HG02840 (cell line): ENCODE data around the gene SLC25A39.
"Not testable (repeated sequence)": the region's sequence is repeated elsewhere in the genome, so short reads cannot be mapped to it uniquely, and the experiment has no call there.

Experiments used
- ATAC-seq: cut with Tn5 transposase; IDR thresholded peaks from one replicate; pipeline ENCODE4 v1.9.1; 2021; ENCODE audit warnings: mild to moderate bottlenecking, moderate library complexity, moderate number of reproducible peaks; ENCODE audit not compliant: unreplicated experiment, low FRiP score

The SLC25A39 gene

GRCh38 chr17:44335968-44336367, 11.3 kb upstream of the SLC25A39 start:
- no peak for ATAC-seq

- no peak for ATAC-seq
These were observed 10.9 kb upstream of the SLC25A39 start for GRCh38 chr17:44335564-44335963.

- no peak for ATAC-seq
These were observed 10.1 kb upstream of the SLC25A39 start for GRCh38 chr17:44334727-44335126.

GRCh38 chr17:44334315-44334714, 9.7 kb upstream of the SLC25A39 start:
- no peak for ATAC-seq

GRCh38 chr17:44333371-44333770, 8.7 kb upstream of the SLC25A39 start:
- ATAC-seq: no peak

- ATAC-seq: no peak
These were observed 6.7 kb upstream of the SLC25A39 start for GRCh38 chr17:44331249-44331760.

- not testable (repeated sequence) for ATAC-seq
These were observed 5.6 kb upstream of the SLC25A39 start for GRCh38 chr17:44330263-44330662.

GRCh38 chr17:44329516-44329915, 4.9 kb upstream of the SLC25A39 start:
- not testable (repeated sequence) for ATAC-seq

GRCh38 chr17:44327715-44328449, 3.3 kb upstream of the SLC25A39 start:
- no peak for ATAC-seq

- no peak for ATAC-seq
These were observed 2.3 kb upstream of the SLC25A39 start for GRCh38 chr17:44326861-44327444.

GRCh38 chr17:44324092-44324570, 492 bp downstream of the SLC25A39 start:
- ATAC-seq: peak; percentile 4

- no peak for ATAC-seq
These were observed 1.1 kb downstream of the SLC25A39 start for GRCh38 chr17:44323359-44324091.

- no peak for ATAC-seq
These were observed 2.3 kb downstream of the SLC25A39 start for GRCh38 chr17:44322236-44322895.

GRCh38 chr17:44321246-44322120, 3.1 kb downstream of the SLC25A39 start:
- ATAC-seq: no peak

- no peak for ATAC-seq
These were observed 4.6 kb downstream of the SLC25A39 start for GRCh38 chr17:44320066-44320465.

GRCh38 chr17:44318077-44318892, 6.3 kb downstream of the SLC25A39 start:
- no peak for ATAC-seq

GRCh38 chr17:44317545-44317944, 7.1 kb downstream of the SLC25A39 start:
- no peak for ATAC-seq

GRCh38 chr17:44315760-44316731, 8.6 kb downstream of the SLC25A39 start:
- no peak for ATAC-seq
